ENCODE results near the gene GIT2. TPM values are rescaled to one million over a fixed set of nuclear protein-coding genes. Genes with fewer than 3 reads are reported as not detected.

GIT2 gene
- total and polyA plus RNA-seq, 2 of the 13 experiments (the other 11 are each of a cell fraction or from before 2014, with no cell fraction given): 18.4 to 19.8 TPM

DNA sequence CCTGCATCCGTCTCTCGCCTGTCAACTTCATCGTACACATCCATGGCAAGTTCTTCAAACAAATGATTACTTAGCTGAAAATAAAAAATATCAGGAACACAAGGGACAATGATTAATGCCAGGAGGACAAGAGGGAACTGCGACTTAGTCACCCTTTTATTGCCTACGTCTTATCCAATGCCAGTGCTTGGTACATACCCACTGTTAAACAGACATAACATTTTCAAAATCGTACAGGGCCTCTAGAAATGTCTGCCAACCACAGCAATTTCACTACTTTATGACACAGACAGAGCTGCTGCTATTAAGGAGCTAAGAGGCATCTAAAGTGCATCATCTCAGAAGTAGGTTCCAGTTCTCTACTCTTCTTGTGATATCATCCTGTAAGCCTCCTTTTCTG, 34.6 kb downstream of the GIT2 start (continued):
- TF ChIP-seq ZSCAN30 (CRISPR knock-in tag; IDR thresholded peaks at IDR 0.05): no peak
- TF ChIP-seq MED13 (CRISPR knock-in tag; IDR thresholded peaks at IDR 0.05): no peak
- TF ChIP-seq SP4 (CRISPR knock-in tag; IDR thresholded peaks at IDR 0.05): no peak
- no peak for TF ChIP-seq ZNF850 (CRISPR knock-in tag; conservative IDR thresholded peaks at IDR 0.05)
- no peak for TF ChIP-seq KLF15 (CRISPR knock-in tag; IDR thresholded peaks at IDR 0.05; ENCODE audit: borderline replicate concordance)
- TF ChIP-seq CAMTA2 (CRISPR knock-in tag; IDR thresholded peaks at IDR 0.05; ENCODE audit: borderline replicate concordance): no peak
- no peak for TF ChIP-seq ZNF563 (CRISPR knock-in tag; IDR thresholded peaks at IDR 0.05)
- TF ChIP-seq WIZ (CRISPR knock-in tag; IDR thresholded peaks at IDR 0.05): no peak
- TF ChIP-seq PCBP1 (IDR thresholded peaks at IDR 0.05; ENCODE audit: borderline replicate concordance, low read depth, low read length): no peak
- TF ChIP-seq, protein P1, sequence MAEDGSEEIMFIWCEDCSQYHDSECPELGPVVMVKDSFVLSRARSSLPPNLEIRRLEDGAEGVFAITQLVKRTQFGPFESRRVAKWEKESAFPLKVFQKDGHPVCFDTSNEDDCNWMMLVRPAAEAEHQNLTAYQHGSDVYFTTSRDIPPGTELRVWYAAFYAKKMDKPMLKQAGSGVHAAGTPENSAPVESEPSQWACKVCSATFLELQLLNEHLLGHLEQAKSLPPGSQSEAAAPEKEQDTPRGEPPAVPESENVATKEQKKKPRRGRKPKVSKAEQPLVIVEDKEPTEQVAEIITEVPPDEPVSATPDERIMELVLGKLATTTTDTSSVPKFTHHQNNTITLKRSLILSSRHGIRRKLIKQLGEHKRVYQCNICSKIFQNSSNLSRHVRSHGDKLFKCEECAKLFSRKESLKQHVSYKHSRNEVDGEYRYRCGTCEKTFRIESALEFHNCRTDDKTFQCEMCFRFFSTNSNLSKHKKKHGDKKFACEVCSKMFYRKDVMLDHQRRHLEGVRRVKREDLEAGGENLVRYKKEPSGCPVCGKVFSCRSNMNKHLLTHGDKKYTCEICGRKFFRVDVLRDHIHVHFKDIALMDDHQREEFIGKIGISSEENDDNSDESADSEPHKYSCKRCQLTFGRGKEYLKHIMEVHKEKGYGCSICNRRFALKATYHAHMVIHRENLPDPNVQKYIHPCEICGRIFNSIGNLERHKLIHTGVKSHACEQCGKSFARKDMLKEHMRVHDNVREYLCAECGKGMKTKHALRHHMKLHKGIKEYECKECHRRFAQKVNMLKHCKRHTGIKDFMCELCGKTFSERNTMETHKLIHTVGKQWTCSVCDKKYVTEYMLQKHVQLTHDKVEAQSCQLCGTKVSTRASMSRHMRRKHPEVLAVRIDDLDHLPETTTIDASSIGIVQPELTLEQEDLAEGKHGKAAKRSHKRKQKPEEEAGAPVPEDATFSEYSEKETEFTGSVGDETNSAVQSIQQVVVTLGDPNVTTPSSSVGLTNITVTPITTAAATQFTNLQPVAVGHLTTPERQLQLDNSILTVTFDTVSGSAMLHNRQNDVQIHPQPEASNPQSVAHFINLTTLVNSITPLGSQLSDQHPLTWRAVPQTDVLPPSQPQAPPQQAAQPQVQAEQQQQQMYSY (CRISPR knock-in tag; IDR thresholded peaks at IDR 0.05): no peak
- TF ChIP-seq ZNF724P (CRISPR knock-in tag; IDR thresholded peaks at IDR 0.05; ENCODE audit: borderline replicate concordance): no peak
- TF ChIP-seq HOXA5 (CRISPR knock-in tag; IDR thresholded peaks at IDR 0.05): no peak
- no peak for TF ChIP-seq ZZZ3 (CRISPR knock-in tag; IDR thresholded peaks at IDR 0.05; ENCODE audit: borderline replicate concordance)
- TF ChIP-seq ZNF749 (CRISPR knock-in tag; IDR thresholded peaks at IDR 0.05; ENCODE audit: borderline replicate concordance): no peak

Data from HepG2 (cell line).